Measurements from ENCODE around the gene TIMM29. TPM values are rescaled to one million over a fixed set of nuclear protein-coding genes. Genes with fewer than 3 reads are reported as not detected.

Gene TIMM29
- total and polyA plus RNA-seq, 9 of the 15 experiments (the other 6 are each of a cell fraction or from before 2014, with no cell fraction given) = 2.4 to 29.4 (median 16.3) TPM

DNA sequence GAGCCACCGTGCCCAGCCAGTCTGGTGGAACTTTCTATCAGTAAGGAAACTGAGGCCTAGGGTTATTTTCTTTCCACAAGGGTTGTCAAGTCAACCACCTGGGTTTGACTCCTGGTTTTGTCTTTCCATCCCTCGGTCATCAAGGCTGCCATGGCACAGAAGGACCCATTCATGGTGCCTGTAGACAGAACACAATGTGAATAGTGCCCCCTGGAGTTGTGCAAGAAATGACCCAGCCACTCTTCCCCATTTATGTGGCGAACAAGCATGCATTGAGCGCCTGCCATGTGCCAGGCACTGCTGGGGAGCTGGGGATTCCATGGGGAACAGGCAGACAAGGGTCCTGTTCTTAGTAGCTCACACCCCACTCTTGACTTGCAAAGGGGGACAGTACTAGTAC is 36.3 kb downstream of the TIMM29 start:
- Histone ChIP-seq H4K20me1 (replicated peaks; ENCODE audit: control insufficient read depth, insufficient read depth, low read length) (peaks cover 24% of the 10 kb centered on the region), H2AFZ (ENCODE audit: low read depth, low read length) (no peak overlapping the region), H3K27ac (ENCODE audit: extremely low read depth, low read depth, low read length) (no peak overlapping the region), H3K4me2 (ENCODE audit: insufficient read depth, low read length) (0 out of 2 replicates have a peak overlapping the region, but pooled peaks have one; percentile 11), H3K4me3 (no peak overlapping the region), H3K4me1 (replicated peaks in 1 of 2; ENCODE audit: control insufficient read depth in 2 of 2, insufficient read depth in 2 of 2, low read length in 2 of 2) (peaks cover 26 to 42% of the 10 kb centered on the region in 2 experiments), H3K9me1 (ENCODE audit: control insufficient read depth, insufficient read depth, low read length) (peaks cover 8% of the 10 kb centered on the region), H3K79me2 (ENCODE audit: control insufficient read depth, insufficient read depth, low read length) (peaks cover 92% of the 10 kb centered on the region), H3K27me3 (ENCODE audit: control insufficient read depth in 2 of 2, insufficient read depth in 2 of 2, low read length in 2 of 2) (no peaks in the 10 kb centered on the region), H3K36me3 (ENCODE audit: control insufficient read depth, insufficient read depth, low read length) (peaks cover 25% of the 10 kb centered on the region; the same call in 2 of the 3 replicates), H3K9me3 (replicated peaks; ENCODE audit: control insufficient read depth, insufficient read depth, low read depth, low read length) (no peaks in the 10 kb centered on the region), H3K9ac (ENCODE audit: insufficient read depth in 1 of 2, low read depth in 2 of 2, low read length in 2 of 2) (no peak overlapping the region)
- intact Hi-C loops (cut with micrococcal nuclease) = no loop called here
- WGBS (ENCODE audit: insufficient coverage, low coverage, missing lambda C conversion rate) = 86% methylated on average over 4 of the region's 4 CpGs
- DNase-seq (ENCODE audit: extremely low read depth in 1 of 4, low spot score in 3 of 4) (peak in 1 of 4 experiments; percentile 6), FAIRE-seq (no peak), ATAC-seq (no peak)
- ChIA-PET CTCF (ENCODE audit: low intra/inter-chr PET ratio) (no interaction called here), POLR2A (interaction anchor here (0.5 to 0.8 kb wide), 2 partner anchors 10 to 201 kb away, joined by 3 to 4 read pairs; no protein-coding TSS in a partner anchor)
- BruUV-seq (replicated peaks) = no TSS peak
- in situ Hi-C loops (cut with MboI) = no loop called here
- no peak for TF ChIP-seq CBX2 (IDR thresholded peaks at IDR 0.05; ENCODE audit: insufficient read depth, low read length, poor library complexity, severe bottlenecking)
- TF ChIP-seq, protein P1, sequence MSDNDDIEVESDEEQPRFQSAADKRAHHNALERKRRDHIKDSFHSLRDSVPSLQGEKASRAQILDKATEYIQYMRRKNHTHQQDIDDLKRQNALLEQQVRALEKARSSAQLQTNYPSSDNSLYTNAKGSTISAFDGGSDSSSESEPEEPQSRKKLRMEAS (CRISPR knock-in tag; IDR thresholded peaks at IDR 0.05) = 0 out of 2 replicates have a peak, but pooled peaks have one; percentile 24
- TF ChIP-seq SAFB2 (IDR thresholded peaks at IDR 0.05; ENCODE audit: borderline replicate concordance, low read depth, low read length, severe bottlenecking) = no peak
- TF ChIP-seq GTF2E2 (tag; IDR thresholded peaks at IDR 0.05) = no peak
- TF ChIP-seq CBX1 (IDR thresholded peaks at IDR 0.05; ENCODE audit: low read depth) = peak; percentile 80; the same call in 1 of the 2 replicates
- TF ChIP-seq POLR2A (conservative IDR thresholded peaks at IDR 0.05) = no peak
- no peak for TF ChIP-seq L3MBTL2 (IDR thresholded peaks at IDR 0.05)
- TF ChIP-seq, protein P2, sequence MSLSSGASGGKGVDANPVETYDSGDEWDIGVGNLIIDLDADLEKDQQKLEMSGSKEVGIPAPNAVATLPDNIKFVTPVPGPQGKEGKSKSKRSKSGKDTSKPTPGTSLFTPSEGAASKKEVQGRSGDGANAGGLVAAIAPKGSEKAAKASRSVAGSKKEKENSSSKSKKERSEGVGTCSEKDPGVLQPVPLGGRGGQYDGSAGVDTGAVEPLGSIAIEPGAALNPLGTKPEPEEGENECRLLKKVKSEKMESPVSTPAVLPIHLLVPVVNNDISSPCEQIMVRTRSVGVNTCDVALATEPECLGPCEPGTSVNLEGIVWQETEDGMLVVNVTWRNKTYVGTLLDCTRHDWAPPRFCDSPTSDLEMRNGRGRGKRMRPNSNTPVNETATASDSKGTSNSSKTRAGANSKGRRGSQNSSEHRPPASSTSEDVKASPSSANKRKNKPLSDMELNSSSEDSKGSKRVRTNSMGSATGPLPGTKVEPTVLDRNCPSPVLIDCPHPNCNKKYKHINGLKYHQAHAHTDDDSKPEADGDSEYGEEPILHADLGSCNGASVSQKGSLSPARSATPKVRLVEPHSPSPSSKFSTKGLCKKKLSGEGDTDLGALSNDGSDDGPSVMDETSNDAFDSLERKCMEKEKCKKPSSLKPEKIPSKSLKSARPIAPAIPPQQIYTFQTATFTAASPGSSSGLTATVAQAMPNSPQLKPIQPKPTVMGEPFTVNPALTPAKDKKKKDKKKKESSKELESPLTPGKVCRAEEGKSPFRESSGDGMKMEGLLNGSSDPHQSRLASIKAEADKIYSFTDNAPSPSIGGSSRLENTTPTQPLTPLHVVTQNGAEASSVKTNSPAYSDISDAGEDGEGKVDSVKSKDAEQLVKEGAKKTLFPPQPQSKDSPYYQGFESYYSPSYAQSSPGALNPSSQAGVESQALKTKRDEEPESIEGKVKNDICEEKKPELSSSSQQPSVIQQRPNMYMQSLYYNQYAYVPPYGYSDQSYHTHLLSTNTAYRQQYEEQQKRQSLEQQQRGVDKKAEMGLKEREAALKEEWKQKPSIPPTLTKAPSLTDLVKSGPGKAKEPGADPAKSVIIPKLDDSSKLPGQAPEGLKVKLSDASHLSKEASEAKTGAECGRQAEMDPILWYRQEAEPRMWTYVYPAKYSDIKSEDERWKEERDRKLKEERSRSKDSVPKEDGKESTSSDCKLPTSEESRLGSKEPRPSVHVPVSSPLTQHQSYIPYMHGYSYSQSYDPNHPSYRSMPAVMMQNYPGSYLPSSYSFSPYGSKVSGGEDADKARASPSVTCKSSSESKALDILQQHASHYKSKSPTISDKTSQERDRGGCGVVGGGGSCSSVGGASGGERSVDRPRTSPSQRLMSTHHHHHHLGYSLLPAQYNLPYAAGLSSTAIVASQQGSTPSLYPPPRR (CRISPR knock-in tag; IDR thresholded peaks at IDR 0.05; ENCODE audit: borderline replicate concordance) = no peak
- peak; percentile 62; the same call in 1 of the 2 replicates for TF ChIP-seq ADNP (tag; IDR thresholded peaks at IDR 0.05)
- TF ChIP-seq, protein P3, sequence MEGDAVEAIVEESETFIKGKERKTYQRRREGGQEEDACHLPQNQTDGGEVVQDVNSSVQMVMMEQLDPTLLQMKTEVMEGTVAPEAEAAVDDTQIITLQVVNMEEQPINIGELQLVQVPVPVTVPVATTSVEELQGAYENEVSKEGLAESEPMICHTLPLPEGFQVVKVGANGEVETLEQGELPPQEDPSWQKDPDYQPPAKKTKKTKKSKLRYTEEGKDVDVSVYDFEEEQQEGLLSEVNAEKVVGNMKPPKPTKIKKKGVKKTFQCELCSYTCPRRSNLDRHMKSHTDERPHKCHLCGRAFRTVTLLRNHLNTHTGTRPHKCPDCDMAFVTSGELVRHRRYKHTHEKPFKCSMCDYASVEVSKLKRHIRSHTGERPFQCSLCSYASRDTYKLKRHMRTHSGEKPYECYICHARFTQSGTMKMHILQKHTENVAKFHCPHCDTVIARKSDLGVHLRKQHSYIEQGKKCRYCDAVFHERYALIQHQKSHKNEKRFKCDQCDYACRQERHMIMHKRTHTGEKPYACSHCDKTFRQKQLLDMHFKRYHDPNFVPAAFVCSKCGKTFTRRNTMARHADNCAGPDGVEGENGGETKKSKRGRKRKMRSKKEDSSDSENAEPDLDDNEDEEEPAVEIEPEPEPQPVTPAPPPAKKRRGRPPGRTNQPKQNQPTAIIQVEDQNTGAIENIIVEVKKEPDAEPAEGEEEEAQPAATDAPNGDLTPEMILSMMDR (IDR thresholded peaks at IDR 0.05 in 2 of 3, conservative IDR thresholded peaks at IDR 0.05 in 1 of 3; ENCODE audit: insufficient read depth in 2 of 3, low read depth in 1 of 3, low read length in 3 of 3) = peak in 2 of 3 experiments; percentile 21 to 57; a peak in 2 of 6 replicates
- TF ChIP-seq CHD4 (IDR thresholded peaks at IDR 0.05; ENCODE audit: insufficient read depth, insufficient replicate concordance, low read depth, low read length, poor library complexity, severe bottlenecking) = peak; percentile 55
- no peak for TF ChIP-seq BRCA1 (IDR thresholded peaks at IDR 0.05)
- TF ChIP-seq BRCA1 (CRISPR knock-in tag; IDR thresholded peaks at IDR 0.05) = no peak
- TF ChIP-seq, protein P4, sequence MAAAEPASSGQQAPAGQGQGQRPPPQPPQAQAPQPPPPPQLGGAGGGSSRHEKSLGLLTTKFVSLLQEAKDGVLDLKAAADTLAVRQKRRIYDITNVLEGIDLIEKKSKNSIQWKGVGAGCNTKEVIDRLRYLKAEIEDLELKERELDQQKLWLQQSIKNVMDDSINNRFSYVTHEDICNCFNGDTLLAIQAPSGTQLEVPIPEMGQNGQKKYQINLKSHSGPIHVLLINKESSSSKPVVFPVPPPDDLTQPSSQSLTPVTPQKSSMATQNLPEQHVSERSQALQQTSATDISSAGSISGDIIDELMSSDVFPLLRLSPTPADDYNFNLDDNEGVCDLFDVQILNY (CRISPR knock-in tag; IDR thresholded peaks at IDR 0.05) = 0 out of 2 replicates have a peak, but pooled peaks have one; percentile 32
- no peak for TF ChIP-seq RHOXF2B (CRISPR knock-in tag; conservative IDR thresholded peaks at IDR 0.05)

Data from K562 (cell line).